HepG2 (cell line): ENCODE results near the gene SLC36A1. TPM values are rescaled to one million over a fixed set of nuclear protein-coding genes. Genes with fewer than 3 reads are reported as not detected.

Experiments
- ARNTL ChIP-seq: sonication (generic); formaldehyde crosslinking; IDR thresholded peaks from 2 replicates; pipeline ENCODE4 v1.4.0; 2020; ENCODE audit warnings: mild to moderate bottlenecking, missing genetic modification reagents
- CBX5 ChIP-seq: sonication (generic); formaldehyde crosslinking; IDR thresholded peaks from 2 replicates; pipeline ENCODE4 v1.4.0; 2020; ENCODE audit warnings: missing genetic modification reagents, borderline replicate concordance
- DNMT3B ChIP-seq: conservative IDR thresholded peaks from 2 replicates; pipeline ENCODE4 v1.6.1; 2016; ENCODE audit warnings: missing biosample characterization, control low read depth
- DRAP1 ChIP-seq: IDR thresholded peaks from 2 replicates; pipeline ENCODE4 v1.6.1; 2016; ENCODE audit warnings: missing genetic modification reagents, missing compliant biosample characterization
- GPBP1L1 ChIP-seq: sonication (generic); formaldehyde crosslinking; IDR thresholded peaks from 2 replicates; pipeline ENCODE4 v1.5.0; 2020; ENCODE audit warnings: mild to moderate bottlenecking, missing genetic modification reagents
- HIC2 ChIP-seq: sonication (generic); formaldehyde crosslinking; IDR thresholded peaks from 2 replicates; pipeline ENCODE4 v1.9.0; 2022; ENCODE audit warnings: low read depth, missing genetic modification reagents
- IKZF4 ChIP-seq: sonication (generic); formaldehyde crosslinking; IDR thresholded peaks from 2 replicates; pipeline ENCODE4 v1.5.1; 2020; ENCODE audit warnings: borderline replicate concordance, mild to moderate bottlenecking, low read depth, missing genetic modification reagents; ENCODE audit errors: not compliant biosample characterization
- JUND ChIP-seq: sonication (generic); formaldehyde crosslinking; IDR thresholded peaks from 2 replicates; pipeline ENCODE4 v1.8.0; 2022; ENCODE audit warnings: mild to moderate bottlenecking, missing genetic modification reagents
- KMT2B ChIP-seq: IDR thresholded peaks from 2 replicates; pipeline ENCODE4 v1.6.1; 2016; ENCODE audit warnings: missing genetic modification reagents, missing compliant biosample characterization
- MZF1 ChIP-seq: sonication (generic); formaldehyde crosslinking; IDR thresholded peaks from 2 replicates; pipeline ENCODE4 v1.8.1; 2023; ENCODE audit warnings: mild to moderate bottlenecking, missing genetic modification reagents, borderline replicate concordance
- NFKB2 ChIP-seq: sonication (generic); formaldehyde crosslinking; IDR thresholded peaks from 2 replicates; pipeline ENCODE4 v1.4.0; 2020; ENCODE audit warnings: missing genetic modification reagents, borderline replicate concordance
- SOX6 ChIP-seq, 2 experiments: fragments of 450-650 bp in 1 of 2; sonication (generic) in 1 of 2; formaldehyde crosslinking in 1 of 2; IDR thresholded peaks; 2 replicates each; pipeline versions ENCODE4 v1.4.0 to v1.6.1; 2017 to 2020; ENCODE audit warnings: antibody characterized with exemption in 1 of 2, mild to moderate bottlenecking in 1 of 2, missing genetic modification reagents in 1 of 2
- TBP ChIP-seq: sonication (generic); formaldehyde crosslinking; IDR thresholded peaks from 2 replicates; pipeline ENCODE4 v1.5.0; 2020; ENCODE audit warnings: missing genetic modification reagents
- TSC22D2 ChIP-seq: sonication (generic); formaldehyde crosslinking; IDR thresholded peaks from 2 replicates; pipeline ENCODE4 v1.5.1; 2020; ENCODE audit warnings: missing genetic modification reagents, mild to moderate bottlenecking, borderline replicate concordance
- ZKSCAN8 ChIP-seq: IDR thresholded peaks from 2 replicates; pipeline ENCODE4 v1.6.1; 2016; ENCODE audit warnings: borderline replicate concordance, missing genetic modification reagents, missing compliant biosample characterization
- ZNF18 ChIP-seq: sonication (generic); formaldehyde crosslinking; IDR thresholded peaks from 2 replicates; pipeline ENCODE4 v1.8.0; 2022; ENCODE audit warnings: mild to moderate bottlenecking, missing genetic modification reagents; ENCODE audit not compliant: insufficient replicate concordance
- ZNF326 ChIP-seq: sonication (generic); formaldehyde crosslinking; IDR thresholded peaks from 2 replicates; pipeline ENCODE4 v1.4.0; 2020; ENCODE audit warnings: missing genetic modification reagents, borderline replicate concordance
- ZNF501 ChIP-seq: sonication (generic); formaldehyde crosslinking; IDR thresholded peaks from 2 replicates; pipeline ENCODE4 v1.5.1; 2020; ENCODE audit warnings: mild to moderate bottlenecking, moderate library complexity, missing genetic modification reagents
- ZNF570 ChIP-seq: sonication (generic); formaldehyde crosslinking; IDR thresholded peaks from 2 replicates; pipeline ENCODE4 v1.4.0; 2020; ENCODE audit warnings: mild to moderate bottlenecking, missing genetic modification reagents, borderline replicate concordance
- ZNF576 ChIP-seq: sonication (generic); formaldehyde crosslinking; IDR thresholded peaks from 2 replicates; pipeline ENCODE4 v1.4.0; 2020; ENCODE audit warnings: mild to moderate bottlenecking, missing genetic modification reagents
- ZNF580 ChIP-seq: IDR thresholded peaks from 2 replicates; pipeline ENCODE4 v1.6.1; 2016; ENCODE audit warnings: low read depth, borderline replicate concordance
- ZNF776 ChIP-seq: sonication (generic); formaldehyde crosslinking; IDR thresholded peaks from 2 replicates; pipeline ENCODE4 v1.4.0; 2020; ENCODE audit warnings: mild to moderate bottlenecking, missing genetic modification reagents
- polyA plus RNA-seq, 8 experiments: library from polyadenylated mRNA; depleted of rRNA in 3 of 8; stranded (reverse) in 7 of 8; unstranded in 1 of 8; fragments of >200 nt; fragmentation: Illumina TruSeq in 4 of 8; extraction: Trizol in 4 of 8; gene quantifications; 2 replicates each; pipeline versions ENCODE4 v1.2.1 to v1.2.3, GENCODE V29; 2011 to 2016; ENCODE audit warnings: low read depth in 4 of 8, missing spikeins in 1 of 8, mixed read lengths in 1 of 8; ENCODE audit not compliant: insufficient read depth in 1 of 8
- total RNA-seq, 5 experiments: library from RNA; depleted of rRNA; stranded (reverse); fragments of >200 nt; fragmentation: Illumina TruSeq; extraction: Trizol; gene quantifications; 2 replicates each; pipeline ENCODE4 v1.2.3, GENCODE V29; 2016; ENCODE audit warnings: low read depth in 1 of 5

Gene SLC36A1
- total and polyA plus RNA-seq, 2 of the 13 experiments (the other 11 are each of a cell fraction or from before 2014, with no cell fraction given), result 8.0 to 8.9 TPM

- TF ChIP-seq ZNF580 (peak; percentile 96), ZNF576 (peak; percentile 75; the same call in 1 of the 2 replicates), ZNF18 (CRISPR knock-in tag) (no peak), DNMT3B (no peak), ZNF570 (CRISPR knock-in tag) (no peak), ZKSCAN8 (CRISPR knock-in tag) (peak; percentile 85; the same call in 1 of the 2 replicates), SOX6 (IDR thresholded peaks at IDR 0.05) (no peak), SOX6 (CRISPR knock-in tag; IDR thresholded peaks at IDR 0.05) (peak; percentile 62; the same call in 1 of the 2 replicates), TSC22D2 (CRISPR knock-in tag) (peak; percentile 73; the same call in 1 of the 2 replicates), KMT2B (CRISPR knock-in tag) (peak; percentile 82), MZF1 (0 out of 2 replicates have a peak, but pooled peaks have one; percentile 63), NFKB2 (CRISPR knock-in tag) (peak; percentile 86; the same call in 1 of the 2 replicates), GPBP1L1 (CRISPR knock-in tag) (no peak), IKZF4 (peak; percentile 75), ARNTL (peak; percentile 69; the same call in 1 of the 2 replicates), CBX5 (CRISPR knock-in tag) (peak; percentile 73; the same call in 1 of the 2 replicates), ZNF326 (CRISPR knock-in tag) (no peak), TBP (CRISPR knock-in tag) (no peak), DRAP1 (CRISPR knock-in tag) (peak; percentile 63; the same call in 1 of the 2 replicates), ZNF776 (CRISPR knock-in tag) (peak; percentile 40; the same call in 1 of the 2 replicates), JUND (CRISPR knock-in tag) (no peak), HIC2 (no peak), ZNF501 (CRISPR knock-in tag) (peak; percentile 94)
These were observed at the start of gene SLC36A1 (continued) for GRCh38 chr5:151447174-151448037.
